ENCODE measurements around the gene RMP24.

RMP24 gene

GRCh38 chr18:36012891-36013290 is 40.4 kb downstream of the RMP24 start:
- intact Hi-C loops (cut with micrococcal nuclease) (no loop called here), in situ Hi-C loops (cut with MboI; ENCODE audit: low sequenced_read_pairs) (no loop called here), dilution Hi-C loops (cut with HindIII; ENCODE audit: low sequenced_read_pairs, unreplicated experiment) (no loop called here)
- Histone ChIP-seq H3K27me3 (ENCODE audit: control insufficient read depth, insufficient read depth, low read length) (no peaks in the 10 kb centered on the region), H3K27ac (ENCODE audit: insufficient read depth, low read length) (no peak overlapping the region), H3K23ac (ENCODE audit: low read depth, low read length) (no peak overlapping the region), H4K5ac (ENCODE audit: low read depth, low read length) (no peak overlapping the region), H4K91ac (ENCODE audit: insufficient read depth, low read depth, low read length) (no peak overlapping the region), H3K14ac (replicated peaks; ENCODE audit: low read depth, low read length) (no peak overlapping the region), H2BK20ac (ENCODE audit: low read depth, low read length) (no peak overlapping the region), H2AFZ (replicated peaks; ENCODE audit: low read length, poor library complexity) (no peak overlapping the region), H4K8ac (ENCODE audit: low read depth in 2 of 2, low read length in 2 of 2) (no peak overlapping the region), H3K9me3 (ENCODE audit: control insufficient read depth, insufficient read depth, low read length) (no peaks in the 10 kb centered on the region), H2AK5ac (ENCODE audit: low read depth, low read length) (no peak overlapping the region), H3K56ac (ENCODE audit: extremely low read depth, insufficient read depth, low read length) (no peak overlapping the region), H3K4ac (ENCODE audit: low read depth, low read length) (no peak overlapping the region), H4K20me1 (ENCODE audit: insufficient read depth, low read length) (no peaks in the 10 kb centered on the region), H2BK15ac (ENCODE audit: low read depth, low read length) (no peak overlapping the region), H3K79me1 (ENCODE audit: low read depth in 1 of 2, low read length in 2 of 2) (no peaks in the 10 kb centered on the region), H3K9me1 (ENCODE audit: insufficient read depth, low read length) (peaks cover 3% of the 10 kb centered on the region; the same call in 1 of the 2 replicates), H2AK9ac (replicated peaks; ENCODE audit: low read depth, low read length, poor library complexity) (no peak overlapping the region), H2BK120ac (ENCODE audit: low read depth, low read length) (no peak overlapping the region), H2BK5ac (ENCODE audit: low read depth, low read length, poor library complexity, severe bottlenecking) (no peak overlapping the region), H3K4me1 (ENCODE audit: control insufficient read depth, insufficient read depth, low read length) (peaks cover 2% of the 10 kb centered on the region; the same call in 1 of the 2 replicates), H3K4me3 (ENCODE audit: insufficient read depth, low read depth, low read length) (no peak overlapping the region), H3K18ac (ENCODE audit: low read depth, low read length) (no peak overlapping the region), H3K36me3 (ENCODE audit: control insufficient read depth, insufficient read depth, low read length) (no peaks in the 10 kb centered on the region), H3K9ac (ENCODE audit: low read depth, low read length) (no peak overlapping the region), H3K4me2 (ENCODE audit: low read depth, low read length) (no peak overlapping the region)
- DNase-seq (no peak), ATAC-seq (ENCODE audit: low read depth) (no peak)
- no TSS peak for BruUV-seq (replicated peaks)
- TF ChIP-seq MAFK (IDR thresholded peaks at IDR 0.05; ENCODE audit: low read depth, low read length): peak; percentile 96
- no peak for TF ChIP-seq BHLHE40 (IDR thresholded peaks at IDR 0.05; ENCODE audit: low read depth, low read length)
- TF ChIP-seq NFE2L2 (IDR thresholded peaks at IDR 0.05; ENCODE audit: low read depth, low read length): 0 out of 2 replicates have a peak, but pooled peaks have one; percentile 30
- no peak for TF ChIP-seq RFX5 (IDR thresholded peaks at IDR 0.05; ENCODE audit: low read depth, low read length)
- ChIA-PET CTCF (no interaction called here), POLR2A (ENCODE audit: unreplicated experiment) (no interaction called here)
- no CpG with 5 or more reads among the region's 2 CpGs for WGBS, 2 experiments (ENCODE audit: extremely low coverage in 2 of 2, insufficient read length in 1 of 2)

All from IMR-90 (cell line).